GM12872 (cell line): ENCODE data around the gene HSBP1L1.

Source experiments
- CTCF ChIP-seq: IDR thresholded peaks from 3 replicates; pipeline ENCODE4 v1.5.1; 2011; ENCODE audit warnings: low read depth, mild to moderate bottlenecking, low read length, moderate library complexity; ENCODE audit not compliant: insufficient read depth

HSBP1L1 gene

GRCh38 chr18:79943608-79944125, 20.8 kb upstream of the HSBP1L1 start:
- no peak for TF ChIP-seq CTCF

DNA sequence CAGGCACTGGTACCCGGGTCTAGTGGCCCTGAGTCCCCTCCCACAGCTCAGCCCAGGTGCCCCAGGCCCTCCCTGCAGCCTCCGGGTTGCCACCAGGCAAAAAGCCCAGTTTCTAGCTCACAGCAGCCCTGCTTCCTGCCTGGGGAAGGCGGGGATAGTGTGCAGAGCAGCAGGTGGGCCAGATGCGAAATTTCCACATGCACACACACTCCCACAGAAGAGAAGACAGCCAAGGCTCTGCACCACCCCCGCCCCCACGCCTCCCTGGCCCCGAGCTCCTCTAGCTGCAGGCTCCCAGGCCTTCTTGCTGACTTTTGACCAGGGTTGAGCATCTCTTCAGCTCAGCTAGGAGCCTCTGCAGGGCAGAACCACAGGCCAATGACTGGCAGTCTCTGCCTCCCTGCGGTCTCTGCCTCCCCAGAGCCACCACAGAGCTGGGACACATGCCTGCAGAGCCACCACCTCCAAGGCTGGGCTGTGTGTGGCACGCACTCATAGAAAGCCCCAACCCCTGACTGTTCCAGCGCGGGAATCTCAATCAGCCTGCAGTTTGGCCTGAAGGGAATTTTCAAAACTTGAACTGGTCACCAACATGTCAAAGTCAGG, 20.2 kb upstream of the HSBP1L1 start:
- TF ChIP-seq CTCF: no peak

- no peak for TF ChIP-seq CTCF
Measured at GRCh38 chr18:79944746-79945117, 19.7 kb upstream of the HSBP1L1 start.

GRCh38 chr18:79945118-79946042, 19.1 kb upstream of the HSBP1L1 start:
- TF ChIP-seq CTCF: no peak

- no peak for TF ChIP-seq CTCF
Measured at GRCh38 chr18:79947054-79947755, 17.2 kb upstream of the HSBP1L1 start.

DNA sequence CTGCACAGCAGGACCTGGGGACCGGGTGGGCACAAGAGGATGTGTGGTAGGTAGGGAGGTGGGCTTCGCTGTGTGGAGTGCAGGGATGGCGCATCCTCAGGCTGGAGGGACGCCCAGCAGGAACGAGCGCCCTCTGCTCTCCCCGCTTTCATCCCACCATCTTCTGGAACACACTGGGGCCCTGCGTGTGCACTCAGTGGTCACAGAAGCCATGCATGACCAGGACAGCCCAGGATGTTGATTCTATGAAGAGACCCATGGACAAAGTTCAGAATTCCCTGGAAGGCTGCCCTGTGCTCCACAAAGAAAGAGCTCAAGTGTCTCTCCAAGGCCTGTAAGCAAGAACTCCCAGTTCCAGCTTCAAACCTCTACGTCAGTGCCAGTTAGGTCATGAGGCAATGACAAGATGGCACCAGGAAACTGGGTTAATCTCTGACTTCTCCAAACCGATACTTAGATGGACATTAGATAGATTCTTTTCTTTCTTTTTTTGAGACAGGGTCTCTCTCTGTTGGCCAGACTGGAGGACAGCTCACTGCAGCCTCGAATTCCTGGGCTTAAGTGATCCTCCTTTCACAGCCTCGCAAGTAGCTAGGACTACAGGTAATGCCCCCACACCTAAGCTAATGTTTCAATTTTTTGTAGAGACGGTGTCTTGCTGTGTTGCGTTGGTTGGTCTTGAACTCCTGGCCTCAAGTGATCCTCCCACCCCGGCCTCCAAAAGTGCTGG, 16.4 kb upstream of the HSBP1L1 start:
- TF ChIP-seq CTCF: no peak
